Measurements from ENCODE around the gene SH2D4B. TPM values are rescaled to one million over a fixed set of nuclear protein-coding genes. Genes with fewer than 3 reads are reported as not detected.
"Not testable (repeated sequence)": the region's sequence is repeated elsewhere in the genome, so short reads cannot be mapped to it uniquely, and the experiment has no call there.

SH2D4B gene
- total RNA-seq, 1 experiment from 2014 or later: 0.22 TPM

DNA sequence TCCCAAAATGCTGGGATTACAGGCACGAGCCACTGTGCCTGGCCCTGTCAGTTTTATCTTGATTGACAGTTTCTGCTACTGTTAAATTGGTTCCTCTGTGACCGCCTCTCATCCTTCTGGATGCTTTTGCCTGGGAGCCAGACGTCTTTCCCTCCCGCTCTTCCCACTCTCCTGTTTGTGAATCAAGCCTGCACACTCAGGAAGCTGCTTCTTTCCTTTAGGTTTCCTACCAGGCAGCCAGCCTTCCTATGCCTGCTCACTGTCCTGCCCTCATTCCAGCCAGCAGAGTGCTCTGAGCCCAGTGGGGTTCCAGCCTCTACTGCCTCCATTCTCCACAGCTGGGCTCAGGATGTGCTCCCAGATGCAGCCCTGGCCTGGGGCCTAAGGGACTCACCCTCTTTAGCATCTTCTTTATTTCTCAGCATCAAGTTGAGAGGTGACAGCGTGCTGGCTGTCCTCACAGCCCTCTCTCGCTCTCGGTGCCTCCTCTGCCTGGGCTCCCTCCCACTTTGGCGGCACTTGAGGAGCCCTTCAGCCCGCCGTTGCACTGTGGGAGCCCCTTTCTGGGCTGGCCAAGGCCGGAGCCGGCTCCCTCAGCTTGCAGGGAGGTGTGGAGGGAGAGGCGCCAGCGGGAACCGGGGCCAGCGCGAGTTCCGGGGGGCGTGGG is 5.1 kb downstream of the SH2D4B start (continued):
- TF ChIP-seq ZBTB33 (IDR thresholded peaks at IDR 0.05; ENCODE audit: extremely low read depth, insufficient replicate concordance, low read length) (no peak), FOSL1 (IDR thresholded peaks at IDR 0.05; ENCODE audit: low read depth) (no peak)

- H3K36me3 ChIP-seq (ENCODE audit: control insufficient read depth in 1 of 2, insufficient read depth in 2 of 2, low read length in 2 of 2); H3K9me2 ChIP-seq (ENCODE audit: insufficient read depth); H3K4me1 ChIP-seq (ENCODE audit: control insufficient read depth in 1 of 2, insufficient read depth in 2 of 2, low read length in 2 of 2); H3K9ac ChIP-seq (ENCODE audit: low read length); BruUV-seq (replicated peaks); H3K27ac ChIP-seq (ENCODE audit: low read depth, low read length); H4K20me1 ChIP-seq (ENCODE audit: insufficient read depth); H3K79me2 ChIP-seq (ENCODE audit: insufficient read depth, low read length); H3K4me2 ChIP-seq (ENCODE audit: low read length); H3K4me3 ChIP-seq (replicated peaks in 1 of 2; ENCODE audit: low read depth in 1 of 2, low read length in 2 of 2); intact Hi-C loops (cut with micrococcal nuclease); CTCF ChIA-PET; ATAC-seq; H3K27me3 ChIP-seq (ENCODE audit: insufficient read depth, low read length); RAD21 ChIA-PET (ENCODE audit: low non-redundant PET in 1 of 2, low total read pairs in 2 of 2, uncharacterized antibody in 2 of 2, unreplicated experiment in 2 of 2); H3K9me3 ChIP-seq (ENCODE audit: control insufficient read depth in 1 of 2, insufficient read depth in 1 of 2, low read depth in 1 of 2, low read length in 2 of 2); POLR2A ChIA-PET; H2AFZ ChIP-seq (ENCODE audit: low read depth, low read length, poor library complexity, severe bottlenecking); DNase-seq (ENCODE audit: low read depth, low spot score): not testable (repeated sequence)
These were observed 5.6 kb downstream of the SH2D4B start for GRCh38 chr10:80543319-80543672.

DNA sequence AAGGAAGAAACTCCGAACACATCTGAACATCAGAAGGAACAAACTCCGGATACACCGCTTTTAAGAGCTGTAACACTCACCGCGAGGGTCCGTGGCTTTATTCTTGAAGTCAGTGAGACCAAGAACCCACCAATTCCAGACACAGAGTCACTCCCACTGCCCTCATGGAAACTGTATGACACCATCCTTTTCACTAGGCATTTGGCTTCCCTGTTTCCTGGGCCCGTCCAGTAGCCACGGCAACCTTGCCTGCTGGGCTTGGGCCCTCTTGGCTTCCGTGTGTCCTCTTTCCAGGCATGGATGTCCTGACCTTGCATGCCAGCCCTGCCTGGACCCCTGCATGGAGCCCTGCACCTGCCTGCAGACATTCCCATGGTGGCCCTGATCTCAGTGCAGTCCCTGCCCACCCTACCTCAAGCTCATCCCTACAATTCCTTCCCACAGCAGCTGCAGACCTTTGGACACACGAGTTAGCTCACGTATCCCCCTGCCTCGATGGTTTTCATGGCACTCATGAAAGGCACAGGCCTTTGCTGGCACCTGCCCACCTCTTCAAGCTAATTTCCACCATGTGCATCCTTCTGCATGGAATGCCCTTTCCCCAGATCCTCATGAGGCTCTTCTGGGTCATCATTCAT is 6.7 kb downstream of the SH2D4B start:
- no peaks in the 10 kb centered on the region for H3K36me3 ChIP-seq (ENCODE audit: control insufficient read depth in 1 of 2, insufficient read depth in 2 of 2, low read length in 2 of 2)
- TF ChIP-seq ELF1 (IDR thresholded peaks at IDR 0.05; ENCODE audit: borderline replicate concordance, low read depth) (no peak), JUND (IDR thresholded peaks at IDR 0.05) (no peak), EGR1 (IDR thresholded peaks at IDR 0.05; ENCODE audit: low read depth) (no peak), RAD21 (IDR thresholded peaks at IDR 0.05; ENCODE audit: low read depth) (no peak), YY1 (IDR thresholded peaks at IDR 0.05; ENCODE audit: extremely low read depth, insufficient replicate concordance, low read depth, low read length) (no peak)
- TF ChIP-seq, protein P1, sequence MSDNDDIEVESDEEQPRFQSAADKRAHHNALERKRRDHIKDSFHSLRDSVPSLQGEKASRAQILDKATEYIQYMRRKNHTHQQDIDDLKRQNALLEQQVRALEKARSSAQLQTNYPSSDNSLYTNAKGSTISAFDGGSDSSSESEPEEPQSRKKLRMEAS (IDR thresholded peaks at IDR 0.05): no peak
- ATAC-seq: no peak
- no peaks in the 10 kb centered on the region for H3K9me2 ChIP-seq (ENCODE audit: insufficient read depth)
- H3K27ac ChIP-seq (ENCODE audit: low read depth, low read length): no peak overlapping the region
- ChIA-PET POLR2A (no interaction called here), RAD21 (ENCODE audit: low non-redundant PET in 1 of 2, low total read pairs in 2 of 2, uncharacterized antibody in 2 of 2, unreplicated experiment in 2 of 2) (no interaction called here), CTCF (no interaction called here)
- H3K4me3 ChIP-seq (replicated peaks in 1 of 2; ENCODE audit: low read depth in 1 of 2, low read length in 2 of 2): no peak overlapping the region
- H2AFZ ChIP-seq (ENCODE audit: low read depth, low read length, poor library complexity, severe bottlenecking): no peak overlapping the region
- H3K79me2 ChIP-seq (ENCODE audit: insufficient read depth, low read length): no peaks in the 10 kb centered on the region
- no TSS peak for BruUV-seq (replicated peaks)
- H4K20me1 ChIP-seq (ENCODE audit: insufficient read depth): no peaks in the 10 kb centered on the region
- no peaks in the 10 kb centered on the region for H3K9me3 ChIP-seq (ENCODE audit: control insufficient read depth in 1 of 2, insufficient read depth in 1 of 2, low read depth in 1 of 2, low read length in 2 of 2)
- H3K9ac ChIP-seq (ENCODE audit: low read length): no peak overlapping the region
- peaks cover 5% of the 10 kb centered on the region; the same call in 1 of the 2 replicates for H3K27me3 ChIP-seq (ENCODE audit: insufficient read depth, low read length)
- no peak for DNase-seq (ENCODE audit: low read depth, low spot score)
- H3K4me2 ChIP-seq (ENCODE audit: low read length): no peak overlapping the region
- peaks cover 0 to 8% of the 10 kb centered on the region in 2 experiments; a peak in 1 of 4 replicates for H3K4me1 ChIP-seq (ENCODE audit: control insufficient read depth in 1 of 2, insufficient read depth in 2 of 2, low read length in 2 of 2)
- intact Hi-C loops (cut with micrococcal nuclease): no loop called here
